HG02588 (cell line): Measurements from ENCODE around the gene NGFR.

Source experiments
- ATAC-seq: cut with Tn5 transposase; IDR thresholded peaks from one replicate; pipeline ENCODE4 v1.9.1; 2021; ENCODE audit warnings: mild to moderate bottlenecking, moderate library complexity; ENCODE audit not compliant: unreplicated experiment

The NGFR gene

GRCh38 chr17:49557312-49558024 lies 62.4 kb downstream of the NGFR start:
- ATAC-seq: no peak
